Activated T-helper 9 cell treated with anti-CD3 and anti-CD28 coated beads, Interleukin-2, amount 50 U/mL, for 16 hours (primary cell): ENCODE data around the gene OR13C2.
"Not testable (repeated sequence)": the region's sequence is repeated elsewhere in the genome, so short reads cannot be mapped to it uniquely, and the experiment has no call there.

Experiments
- DNase-seq: peaks from one replicate; pipeline ENCODE4 v3.0.0-alpha.2; 2020; ENCODE audit warnings: low read depth

Gene OR13C2, protein sequence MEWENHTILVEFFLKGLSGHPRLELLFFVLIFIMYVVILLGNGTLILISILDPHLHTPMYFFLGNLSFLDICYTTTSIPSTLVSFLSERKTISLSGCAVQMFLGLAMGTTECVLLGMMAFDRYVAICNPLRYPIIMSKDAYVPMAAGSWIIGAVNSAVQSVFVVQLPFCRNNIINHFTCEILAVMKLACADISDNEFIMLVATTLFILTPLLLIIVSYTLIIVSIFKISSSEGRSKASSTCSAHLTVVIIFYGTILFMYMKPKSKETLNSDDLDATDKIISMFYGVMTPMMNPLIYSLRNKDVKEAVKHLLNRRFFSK

DNA sequence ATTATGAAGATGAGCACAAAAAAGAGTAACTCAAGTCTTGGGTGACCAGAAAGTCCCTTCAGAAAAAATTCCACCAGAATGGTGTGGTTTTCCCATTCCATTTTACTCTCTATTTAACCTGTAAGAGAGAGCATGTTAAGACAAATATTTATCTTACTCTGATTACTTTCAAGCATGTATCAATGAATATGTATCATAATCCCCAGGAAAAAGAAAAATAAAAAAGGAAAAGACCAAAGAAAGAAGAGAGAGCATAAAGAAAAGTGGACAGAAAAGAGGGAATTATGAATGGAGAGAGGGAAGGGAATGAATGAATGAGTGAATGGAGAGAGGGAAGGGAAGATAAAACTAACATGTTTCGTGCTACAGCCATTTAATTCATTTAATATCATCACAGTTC is at the start of gene OR13C2:
OR13C2 (minus strand) TSS at position 101 of the 400 bp plus-strand sequence; CDS start at position 101, 0 bp downstream.
- not testable (repeated sequence) for DNase-seq

DNA sequence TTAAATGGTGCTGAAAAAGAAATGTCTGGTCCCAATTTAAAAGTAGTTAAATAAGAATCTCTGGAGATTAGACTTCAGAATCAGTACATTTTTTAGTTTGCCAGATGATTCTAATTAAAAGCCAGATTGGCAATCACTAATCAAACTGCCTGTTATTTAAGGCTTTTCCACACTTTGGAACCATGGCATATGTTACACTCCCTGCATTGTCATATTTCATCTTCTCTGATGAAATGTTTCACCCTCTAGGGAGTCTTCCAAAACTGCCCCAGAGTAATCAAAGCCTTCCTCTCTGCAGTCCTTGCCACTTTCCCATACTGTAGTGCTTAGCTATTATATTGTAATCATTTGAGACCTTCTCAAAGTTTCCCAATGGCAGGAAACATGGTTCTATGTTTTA is 30.0 kb upstream of the OR13C2 start:
- DNase-seq: no peak

DNA sequence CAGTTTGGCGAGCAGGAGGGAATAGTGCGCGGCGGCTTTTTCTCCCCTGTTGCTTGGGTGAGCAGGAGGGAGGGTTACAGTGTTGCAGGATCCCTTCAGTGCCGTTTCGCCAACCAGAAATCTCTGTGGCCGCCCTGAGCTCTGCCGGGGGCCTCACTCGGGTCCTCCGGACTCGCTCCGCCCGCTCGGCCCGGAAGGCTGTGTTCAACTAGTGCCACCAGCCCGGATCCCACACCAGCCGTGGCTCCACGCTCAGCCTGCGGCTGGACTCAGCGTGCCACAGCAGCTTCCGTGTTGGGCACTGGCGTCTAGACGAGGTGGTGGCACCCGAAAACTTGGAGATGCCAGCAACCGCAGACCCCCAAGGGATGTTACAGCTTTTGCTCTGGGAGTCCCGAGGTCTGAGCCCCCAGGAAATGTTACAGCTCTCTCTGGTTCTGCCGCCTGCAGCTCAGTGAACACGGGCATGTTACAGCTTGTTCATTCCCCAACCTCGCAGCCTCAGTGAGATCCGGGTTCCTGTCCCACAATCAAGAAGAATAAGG is 28.6 kb upstream of the OR13C2 start:
- no peak for DNase-seq

DNA sequence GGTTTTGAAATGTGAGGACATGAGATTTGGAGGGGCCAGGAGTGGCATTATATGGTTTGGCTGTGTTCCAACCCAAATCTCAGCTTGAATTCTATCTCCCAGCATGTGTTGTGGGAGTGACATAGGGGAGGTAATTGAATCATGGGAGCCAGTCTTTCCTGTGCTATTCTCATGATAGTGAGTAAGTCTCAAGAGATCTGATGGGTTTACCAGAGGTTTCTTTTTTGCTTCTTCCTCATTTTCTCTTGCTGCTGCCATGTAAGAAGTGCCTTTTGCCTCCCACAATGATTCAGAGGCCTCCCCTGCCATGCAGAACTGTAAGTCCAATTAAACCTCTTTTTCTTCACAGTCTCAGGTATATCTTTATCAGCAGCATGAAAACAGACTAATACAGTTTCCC is 20.5 kb upstream of the OR13C2 start:
- DNase-seq: not testable (repeated sequence)

DNA sequence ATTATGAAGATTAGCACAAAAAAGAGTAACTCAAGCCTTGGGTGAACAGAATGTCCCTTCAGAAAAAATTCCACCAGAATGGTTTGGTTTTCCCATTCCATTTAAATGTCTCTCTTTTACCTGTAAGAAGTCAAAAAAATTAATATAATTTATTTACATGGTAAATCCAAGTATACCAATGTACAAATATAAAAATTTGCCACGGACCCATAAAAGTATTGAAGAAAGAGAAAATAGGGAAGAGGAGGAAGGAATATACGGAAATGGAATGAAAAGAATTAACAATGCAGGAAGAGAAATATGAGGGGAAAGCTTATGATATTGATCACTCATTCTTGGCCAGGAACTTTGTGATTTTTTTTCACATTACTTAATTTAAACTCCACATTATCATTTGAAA is 12.7 kb upstream of the OR13C2 start, which contains the start of gene OR13C9:
OR13C9 (minus strand) TSS at position 101 of the 400 bp plus-strand sequence; CDS start at position 101, 0 bp downstream.
- no peak for DNase-seq

DNA sequence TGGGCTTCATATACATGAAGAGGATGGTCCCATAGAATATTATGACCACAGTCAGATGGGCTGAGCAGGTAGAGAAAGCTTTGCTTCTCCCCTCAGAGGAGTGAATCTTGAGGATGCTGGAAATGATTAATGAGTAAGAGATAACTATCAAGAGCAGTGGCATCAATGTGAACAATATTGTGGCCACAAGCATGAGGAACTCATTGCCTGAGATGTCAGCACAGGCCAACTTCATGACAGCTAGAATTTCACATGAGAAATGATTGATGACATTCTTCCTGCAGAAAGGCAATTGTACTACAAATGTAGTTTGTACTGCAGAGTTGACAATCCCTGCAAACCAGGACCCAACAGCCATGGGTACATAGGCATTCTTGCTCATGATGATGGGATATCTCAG is 12.0 kb upstream of the OR13C2 start:
- no peak for DNase-seq

DNA sequence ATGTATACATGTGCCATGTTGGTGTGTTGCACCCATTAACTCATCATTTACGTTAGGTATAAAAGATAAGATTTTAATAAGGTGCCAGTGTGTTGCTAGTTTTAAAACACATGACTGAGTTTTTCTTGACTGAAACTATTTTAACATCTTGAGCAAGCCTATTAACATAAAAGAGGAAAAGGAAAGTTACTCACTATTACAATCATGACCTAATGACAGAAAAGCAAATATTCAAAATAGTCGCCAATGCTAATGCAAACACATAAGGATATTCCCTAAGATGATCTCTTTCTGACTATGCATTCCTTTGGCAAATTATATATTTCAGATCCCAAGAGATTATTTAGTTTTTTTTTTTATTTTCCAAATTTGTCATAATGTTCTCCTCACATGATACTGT is 5.8 kb upstream of the OR13C2 start:
- DNase-seq: no peak

DNA sequence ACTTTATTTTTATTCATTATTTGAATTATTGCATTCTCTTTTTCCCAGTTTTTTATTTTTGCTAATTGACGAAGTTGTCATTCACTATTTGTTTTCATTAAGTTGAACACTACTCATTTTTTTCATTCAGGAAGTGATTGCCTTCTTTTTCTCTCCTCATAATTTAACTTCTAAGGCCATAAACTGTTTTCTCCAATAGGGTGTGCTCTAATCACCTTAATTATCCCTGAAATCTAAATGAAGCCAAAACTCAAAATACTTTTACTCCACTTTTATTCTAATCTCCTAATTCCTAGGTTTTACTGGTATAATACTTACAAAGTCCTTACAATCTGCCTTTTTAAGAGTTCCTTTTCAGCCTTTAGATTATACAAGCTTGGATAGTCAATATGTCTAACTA is 2.9 kb upstream of the OR13C2 start:
- no peak for DNase-seq

DNA sequence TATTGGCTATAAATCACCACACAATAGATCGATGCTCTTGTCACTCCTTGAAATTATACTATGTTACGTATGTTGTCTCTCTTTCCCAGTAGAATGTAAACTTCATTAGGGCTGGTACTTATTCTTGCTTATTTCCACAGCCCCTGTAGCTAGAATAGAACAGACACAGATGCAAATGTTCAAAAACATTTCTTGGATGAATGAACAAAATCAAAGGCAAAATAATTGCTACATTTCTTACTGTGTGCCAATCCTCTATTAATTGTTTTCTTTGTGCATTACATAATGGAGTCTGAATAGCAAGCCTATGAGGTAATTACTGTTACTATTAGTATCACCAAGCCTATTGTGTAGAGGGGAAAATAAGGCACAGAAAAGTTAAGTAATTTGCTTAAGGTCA is 725 bp upstream of the OR13C2 start:
- no peak for DNase-seq

DNA sequence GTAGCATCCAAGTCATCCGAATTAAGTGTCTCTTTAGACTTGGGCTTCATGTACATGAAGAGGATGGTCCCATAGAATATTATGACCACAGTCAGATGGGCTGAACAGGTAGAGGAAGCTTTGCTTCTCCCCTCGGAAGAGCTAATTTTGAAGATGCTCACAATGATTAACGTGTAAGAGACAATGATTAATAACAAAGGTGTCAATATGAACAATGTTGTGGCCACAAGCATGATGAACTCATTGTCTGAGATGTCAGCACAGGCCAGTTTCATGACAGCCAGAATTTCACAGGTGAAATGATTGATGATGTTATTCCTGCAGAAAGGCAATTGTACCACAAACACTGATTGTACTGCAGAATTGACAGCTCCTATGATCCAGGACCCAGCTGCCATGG is 626 bp downstream of the OR13C2 start:
- no peak for DNase-seq

DNA sequence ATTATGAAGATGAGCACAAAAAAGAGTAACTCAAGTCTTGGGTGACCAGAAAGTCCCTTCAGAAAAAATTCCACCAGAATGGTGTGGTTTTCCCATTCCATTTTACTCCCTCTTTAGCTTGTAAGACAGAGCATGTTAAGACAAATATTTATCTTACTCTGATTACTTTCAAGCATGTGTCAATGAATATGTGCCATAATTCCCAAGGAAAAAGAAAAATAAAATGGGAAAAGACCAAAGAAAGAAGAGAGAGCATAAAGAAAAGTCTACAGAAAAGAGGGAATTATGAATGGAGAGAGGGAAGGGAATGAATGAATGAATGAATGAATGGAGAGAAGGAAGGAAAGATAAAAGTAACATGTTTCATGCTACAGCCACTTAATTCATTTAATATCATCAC is 6.1 kb downstream of the OR13C2 start, which contains the start of gene OR13C5:
OR13C5 (minus strand) TSS at position 101 of the 400 bp plus-strand sequence; CDS start at position 101, 0 bp downstream.
- DNase-seq: not testable (repeated sequence)

DNA sequence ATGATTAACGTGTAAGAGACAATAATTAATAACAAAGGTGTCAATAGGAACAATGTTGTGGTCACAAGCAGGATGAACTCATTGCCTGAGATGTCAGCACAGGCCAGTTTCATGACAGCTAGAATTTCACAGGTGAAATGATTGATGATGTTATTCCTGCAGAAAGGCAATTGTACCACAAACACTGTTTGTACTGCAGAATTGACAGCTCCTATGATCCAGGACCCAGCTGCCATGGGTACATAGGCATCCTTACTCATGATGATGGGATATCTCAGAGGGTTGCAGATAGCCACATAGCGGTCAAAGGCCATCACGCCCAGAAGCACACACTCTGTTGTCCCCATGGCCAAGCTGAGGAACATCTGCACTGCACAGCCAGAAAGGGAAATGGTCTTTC is 6.7 kb downstream of the OR13C2 start:
- DNase-seq: not testable (repeated sequence)

DNA sequence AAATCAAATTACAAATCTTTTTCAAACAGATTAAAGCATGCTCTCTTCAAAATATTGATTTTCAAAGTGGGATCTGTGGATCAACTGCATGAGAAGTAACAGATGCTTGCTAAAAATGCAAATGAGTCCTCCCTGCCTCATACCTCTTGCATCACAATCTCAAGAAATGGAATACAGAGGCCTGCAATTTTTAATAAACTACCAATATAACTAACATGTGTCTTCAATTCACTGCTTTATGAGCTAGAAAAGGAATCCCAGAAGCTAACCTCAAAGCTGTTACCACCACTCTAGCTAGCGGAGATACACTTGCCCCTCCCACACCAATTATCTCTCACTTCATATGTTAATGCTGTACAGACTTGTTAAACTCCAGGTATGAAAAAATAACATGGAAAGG is 15.8 kb downstream of the OR13C2 start:
- no peak for DNase-seq

DNA sequence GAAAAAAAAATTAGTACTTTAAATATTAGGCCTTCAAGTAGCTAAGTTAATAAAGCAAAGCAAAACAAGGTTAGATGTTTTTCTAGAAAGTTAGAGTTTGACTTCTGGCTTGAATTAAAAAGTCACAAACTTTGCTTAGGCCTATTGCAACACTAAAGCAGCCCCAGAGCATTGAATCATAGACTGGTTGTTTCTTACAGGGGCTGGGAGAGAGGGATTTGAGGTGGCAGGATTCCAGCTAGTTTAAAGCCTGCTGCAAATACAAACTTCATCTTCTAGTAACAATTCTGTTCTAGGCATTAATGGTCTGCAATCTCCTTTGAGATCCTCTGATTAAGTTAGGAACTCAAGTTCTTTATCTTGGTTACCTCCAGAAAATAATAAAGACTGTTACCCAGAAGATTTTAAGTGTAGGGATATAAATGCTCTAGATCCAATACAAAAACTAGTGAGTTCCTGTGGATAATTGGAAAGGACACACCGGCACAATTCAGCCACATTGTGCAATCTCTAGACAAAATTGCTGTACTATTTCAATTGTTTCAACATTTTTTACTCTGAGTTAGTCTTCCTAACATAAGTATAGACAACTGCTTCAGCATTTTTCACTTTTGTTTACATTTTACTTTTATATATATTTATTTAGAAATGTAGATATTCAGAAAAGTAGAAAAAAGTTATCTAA is 18.8 kb downstream of the OR13C2 start:
- no peak for DNase-seq

DNA sequence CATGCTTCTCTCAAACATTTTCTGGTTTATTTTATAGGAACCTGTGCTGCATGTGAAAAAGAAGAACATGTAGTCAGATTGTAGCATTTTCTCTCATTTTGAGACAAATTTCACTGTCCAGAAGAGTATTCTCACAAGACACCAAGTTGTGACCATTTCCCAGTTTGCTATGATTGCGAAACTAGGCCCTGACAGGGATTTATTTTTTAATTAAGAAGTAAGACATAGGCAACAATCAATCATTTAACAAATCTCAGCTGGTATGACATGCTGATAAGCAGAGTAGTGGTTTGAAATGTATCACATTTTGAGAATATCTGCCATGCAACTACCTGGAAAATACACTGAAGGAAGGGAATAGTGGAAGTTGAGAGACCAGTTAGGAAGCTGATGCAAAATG is 24.9 kb downstream of the OR13C2 start:
- no peak for DNase-seq

DNA sequence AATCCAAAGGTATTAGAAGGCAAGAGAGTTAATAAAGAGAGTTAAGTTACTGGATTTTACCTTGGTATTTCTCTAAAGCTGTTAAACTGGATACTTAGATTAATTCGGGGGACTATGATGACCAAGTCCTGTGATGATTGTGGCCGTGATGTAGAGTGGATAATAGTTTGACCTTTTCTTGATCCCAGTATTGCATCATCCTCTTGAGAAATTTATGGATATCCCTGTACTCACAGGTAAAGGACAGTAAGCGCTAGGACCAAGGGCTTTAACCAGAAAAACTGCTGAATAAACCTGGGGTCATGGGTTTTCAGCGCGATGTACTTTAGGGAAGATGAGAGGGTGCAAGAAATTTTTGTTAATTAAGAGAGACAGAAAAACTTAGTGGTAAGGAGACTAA is 28.2 kb downstream of the OR13C2 start:
- DNase-seq: no peak

DNA sequence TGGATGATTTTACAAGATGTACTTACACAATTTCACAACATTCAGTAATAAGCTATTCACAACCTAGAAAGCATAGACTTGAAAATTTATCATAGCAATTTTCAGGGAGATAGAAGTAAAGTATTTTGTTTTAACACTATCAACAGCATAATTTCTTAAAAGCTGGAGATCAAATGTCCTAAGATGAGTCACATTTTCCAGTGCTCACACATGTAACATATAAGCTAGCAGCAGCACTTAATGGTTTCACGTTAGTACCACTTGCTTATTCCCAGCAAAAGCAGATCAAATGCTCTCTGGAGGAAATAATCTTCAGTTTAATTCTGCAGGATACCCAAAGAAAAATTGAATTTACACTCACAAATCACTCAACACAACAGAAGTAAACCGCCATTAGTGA is 30.0 kb downstream of the OR13C2 start:
- no peak for DNase-seq

DNA sequence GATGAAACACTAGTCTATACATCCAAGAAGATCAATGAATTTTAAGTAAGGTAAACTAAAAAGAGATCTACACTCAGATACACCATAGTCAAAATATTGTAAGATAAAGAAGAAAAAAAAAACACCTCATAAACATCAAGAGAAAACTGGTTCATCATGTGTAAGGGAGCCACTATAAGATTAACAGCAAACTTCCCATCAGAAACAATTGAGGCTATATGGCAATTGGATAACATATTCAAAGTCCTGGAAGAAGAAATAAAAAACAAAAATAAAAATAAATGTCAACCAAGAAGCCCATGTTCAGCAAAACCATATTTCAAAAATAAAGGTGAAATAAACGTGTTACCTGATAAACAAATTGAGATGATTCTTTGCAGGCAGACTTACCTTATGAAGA is 32.8 kb downstream of the OR13C2 start:
- DNase-seq: no peak

DNA sequence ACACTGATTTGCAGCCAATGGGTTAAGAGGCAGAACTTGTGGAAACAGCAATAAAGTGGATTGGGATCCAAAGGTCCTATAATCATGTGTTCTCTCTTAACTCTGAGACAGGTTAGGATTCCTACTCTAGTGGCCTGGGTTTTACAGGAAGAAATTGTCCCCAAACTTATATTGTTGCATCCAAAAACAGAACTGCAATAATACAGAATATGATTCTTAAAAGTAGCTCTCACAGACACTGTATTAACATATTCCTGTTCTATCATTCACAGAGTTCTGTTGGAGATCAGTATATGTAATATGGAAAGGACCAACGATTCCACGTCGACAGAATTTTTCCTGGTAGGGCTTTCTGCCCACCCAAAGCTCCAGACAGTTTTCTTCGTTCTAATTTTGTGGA is 36.6 kb downstream of the OR13C2 start, which contains the start of gene OR13C8:
OR13C8 (plus strand) TSS at position 301 of the 400 bp plus-strand sequence; CDS start at position 301, 0 bp downstream.
- DNase-seq: no peak

DNA sequence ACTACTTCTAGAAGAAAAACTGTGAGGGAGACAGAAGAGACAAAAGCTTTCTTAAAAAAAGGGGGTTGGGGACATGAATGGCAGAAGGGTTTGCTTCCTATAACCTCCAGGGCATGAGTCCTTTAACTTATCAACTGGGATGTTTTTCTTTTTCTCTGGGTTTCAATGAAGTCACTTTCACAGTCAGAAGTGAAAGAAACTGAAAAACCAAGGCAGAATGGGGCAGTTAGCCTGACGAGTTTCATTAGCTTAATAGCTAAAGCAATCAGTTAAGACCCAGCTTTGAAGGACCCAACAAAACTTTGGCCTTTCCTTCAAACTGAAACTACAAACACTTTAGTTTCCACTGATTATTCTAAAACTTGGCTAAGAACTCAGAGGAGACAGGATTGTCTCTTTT is 41.1 kb downstream of the OR13C2 start:
- DNase-seq: no peak

DNA sequence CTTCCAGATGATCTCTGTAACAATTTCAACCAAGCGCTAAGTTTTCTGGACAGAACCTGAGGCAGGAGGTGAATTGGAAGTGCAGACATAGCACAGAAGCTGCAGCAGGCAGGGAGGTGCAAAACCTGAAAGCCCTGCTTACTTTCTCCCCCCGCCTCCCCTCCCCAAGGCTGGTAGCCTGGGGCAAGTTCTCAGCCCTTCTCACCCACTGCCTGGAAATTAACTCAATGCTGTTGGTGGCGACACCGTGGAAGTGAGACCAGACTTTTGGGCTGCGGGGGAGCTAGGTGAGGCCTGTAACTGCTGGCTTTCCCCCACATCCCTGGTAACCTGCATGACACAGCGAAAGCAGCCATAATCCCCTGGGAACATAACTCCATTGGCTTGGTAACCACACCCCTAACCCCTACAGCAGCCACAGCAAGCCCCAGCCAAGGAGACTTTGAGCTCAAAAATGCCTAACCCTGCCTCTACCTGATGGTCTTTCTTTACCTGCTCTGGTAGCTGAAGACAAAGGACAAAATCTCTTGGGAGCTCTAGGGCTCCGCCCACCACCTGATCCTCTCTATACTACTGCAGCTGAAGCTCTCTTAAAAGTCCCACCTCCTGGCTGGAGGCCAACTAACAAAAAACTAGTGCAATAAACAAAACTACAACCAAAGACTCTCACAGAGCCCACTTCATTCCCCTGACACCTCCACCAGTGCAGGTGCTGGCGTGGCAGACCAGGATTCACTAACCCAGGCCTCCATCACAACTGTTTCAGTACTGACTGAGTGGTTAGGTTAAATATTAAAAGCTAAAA is 48.4 kb downstream of the OR13C2 start:
- no peak for DNase-seq

DNA sequence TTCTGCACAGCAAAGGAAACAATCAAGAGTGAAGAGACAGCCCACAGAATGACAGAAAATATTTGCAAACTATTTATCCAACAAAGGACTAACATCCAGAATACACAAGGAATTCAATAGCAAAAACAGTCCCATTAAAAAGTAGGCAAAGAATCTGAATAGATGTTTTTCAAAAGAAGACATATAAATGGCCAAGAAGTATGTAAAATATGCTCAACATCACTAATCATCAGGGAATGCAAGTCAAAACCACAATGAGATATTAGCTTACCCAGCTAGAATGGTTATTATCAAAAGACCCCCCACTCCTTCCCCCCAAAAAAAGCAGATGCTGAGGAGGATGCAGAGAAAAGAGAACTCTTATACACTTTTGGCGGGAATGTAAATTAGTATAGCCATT is 49.9 kb downstream of the OR13C2 start:
- DNase-seq: no peak
